Motor neuron (in vitro differentiated cells): Measurements from ENCODE around the gene RIN3. TPM values are rescaled to one million over a fixed set of nuclear protein-coding genes. Genes with fewer than 3 reads are reported as not detected.

Experiments
- ATAC-seq, 8 experiments: fragments of 200-7000 bp; cut with Tn5 transposase; replicated peaks in 6 of 8; 2 replicates each; pipeline ENCODE4 v1.8.0; 2021; ENCODE audit warnings: mild to moderate bottlenecking in 8 of 8, moderate library complexity in 8 of 8
- H3K27ac ChIP-seq, 2 donors: fragments of 250-450 bp; sonication (Bioruptor Pico); 2 replicates each; pipeline ENCODE4 v1.9.0; 2021; ENCODE audit warnings: antibody characterized with exemption in 2 of 2, mild to moderate bottlenecking in 2 of 2, moderate library complexity in 1 of 2
- H3K4me1 ChIP-seq, 2 donors: fragments of 250-450 bp; sonication (Bioruptor Pico); replicated peaks in 1 of 2; 2 replicates each; pipeline ENCODE4 v1.6.1; 2021; ENCODE audit warnings: antibody characterized with exemption in 2 of 2, mild to moderate bottlenecking in 2 of 2, moderate library complexity in 1 of 2
- H3K4me3 ChIP-seq, 5 donors: fragments of 250-450 bp; sonication (Bioruptor Pico); 2 replicates each; pipeline ENCODE4 v1.9.0; 2021; ENCODE audit warnings: antibody characterized with exemption in 5 of 5, mild to moderate bottlenecking in 5 of 5, moderate library complexity in 4 of 5
- WGBS, 10 experiments: fragments of 450-650 bp; shearing (Covaris generic); methylation state at CpG; one replicate each; pipeline ENCODE4 v1.0.0; 2022; 5-methylcytosine and 5-hydroxymethylcytosine counted together
- in situ Hi-C, 9 experiments: fragments of 400-800 bp; cut with MboI; loops; one replicate each; pipeline ENCODE4 v1.15.0; 2021; ENCODE audit warnings: low sequenced_read_pairs in 9 of 9, low pct_unique_long_range_greater_than_20kb in 2 of 9; ENCODE audit not compliant: unreplicated experiment in 9 of 9
- total RNA-seq, 8 experiments: library from RNA; unstranded; fragments of 300-600 nt; gene quantifications; 2 replicates each; pipeline versions ENCODE4 v1.2.3 to v1.2.4, GENCODE V29; 2022

The RIN3 gene
- total RNA-seq, 8 experiments from 2014 or later: 0.21 to 23.9 (median 2.3) TPM

- in situ Hi-C loops: no loop called here
- H3K27ac ChIP-seq: no peak overlapping the region
- ATAC-seq: peak in 1 of 8 experiments; percentile 48
- WGBS, 10 experiments: 0 to 87% (median 80%) methylated on average over 1 to 6 of the region's 17 CpGs; no CpG with 5 or more reads in 5 of the 10 experiments
- H3K4me3 ChIP-seq: no peak overlapping the region
- no peaks in the 10 kb centered on the region for H3K4me1 ChIP-seq
Measured at GRCh38 chr14:92549105-92549858, 35.7 kb downstream of the RIN3 start.

DNA sequence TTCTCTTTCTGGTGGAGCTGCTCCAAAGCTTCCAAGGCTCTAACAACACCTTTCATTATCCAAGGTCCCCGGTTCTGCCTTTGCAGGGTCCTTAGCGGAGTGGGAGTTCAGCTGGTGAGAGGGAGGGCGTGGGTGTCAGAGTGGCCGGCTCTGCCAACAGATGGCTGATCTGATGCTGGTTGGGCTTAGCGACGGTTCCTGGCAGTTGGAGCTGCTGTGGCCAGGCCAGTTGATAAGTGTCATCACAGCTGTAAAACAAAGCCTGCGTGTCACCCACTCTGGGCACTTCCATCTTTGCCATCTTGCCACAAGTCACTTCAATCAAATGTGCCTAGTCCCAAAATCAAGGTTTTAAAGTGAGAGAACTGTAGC lies 36.3 kb downstream of the RIN3 start:
- ATAC-seq: peak in 3 of 8 experiments; percentile 16 to 86 (median 49)
- Histone ChIP-seq H3K4me3 (no peak overlapping the region), H3K27ac (no peak overlapping the region), H3K4me1 (no peaks in the 10 kb centered on the region)
- in situ Hi-C loops: no loop called here
- WGBS, 10 experiments: 28 to 100% (median 92%) methylated on average over 1 to 7 of the region's 7 CpGs; no CpG with 5 or more reads in 6 of the 10 experiments

DNA sequence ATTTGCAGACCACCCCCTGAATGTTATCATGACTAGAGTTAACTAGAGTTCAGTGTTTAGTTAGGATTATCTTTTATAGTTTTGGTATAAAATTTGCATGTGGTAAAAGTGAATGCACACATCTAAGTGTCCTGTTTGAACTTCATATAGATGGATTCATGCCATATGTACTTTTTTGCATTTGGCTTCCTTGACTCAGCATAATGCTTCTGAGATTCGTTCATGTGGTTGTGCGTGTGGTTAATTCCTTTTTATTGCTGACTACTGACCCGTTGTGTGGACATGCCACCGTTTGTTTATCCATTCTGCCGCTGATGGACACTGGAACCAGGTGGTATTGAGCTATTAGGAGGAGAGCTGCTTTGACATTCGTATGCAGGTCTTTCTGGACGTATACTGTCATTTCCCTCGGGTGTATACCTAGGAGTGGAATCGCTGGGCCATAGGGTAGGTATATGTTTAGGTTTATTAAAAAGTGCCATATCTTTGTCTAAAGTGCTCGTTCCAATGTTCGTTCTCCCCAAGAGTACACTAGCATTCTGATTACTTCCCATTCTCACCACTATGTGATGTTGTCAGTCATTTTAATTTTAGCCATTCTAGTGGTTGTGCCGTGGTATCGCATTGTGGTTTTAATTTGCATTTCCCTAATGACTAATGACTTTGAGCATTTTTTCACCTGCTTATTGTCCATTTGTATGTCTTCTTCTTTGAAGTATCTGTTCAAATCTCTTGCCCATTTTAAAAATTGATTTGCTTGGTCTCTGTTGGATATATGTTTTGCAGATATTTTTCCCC lies 37.7 kb downstream of the RIN3 start:
- H3K27ac ChIP-seq: no peak overlapping the region
- in situ Hi-C loops: no loop called here
- no peaks in the 10 kb centered on the region for H3K4me1 ChIP-seq
- H3K4me3 ChIP-seq: no peak overlapping the region
- peak in 2 of 8 experiments; percentile 19 to 73 for ATAC-seq
- 19 to 96% (median 83%) methylated on average over 2 to 13 of the region's 13 CpGs for WGBS, 10 experiments

DNA sequence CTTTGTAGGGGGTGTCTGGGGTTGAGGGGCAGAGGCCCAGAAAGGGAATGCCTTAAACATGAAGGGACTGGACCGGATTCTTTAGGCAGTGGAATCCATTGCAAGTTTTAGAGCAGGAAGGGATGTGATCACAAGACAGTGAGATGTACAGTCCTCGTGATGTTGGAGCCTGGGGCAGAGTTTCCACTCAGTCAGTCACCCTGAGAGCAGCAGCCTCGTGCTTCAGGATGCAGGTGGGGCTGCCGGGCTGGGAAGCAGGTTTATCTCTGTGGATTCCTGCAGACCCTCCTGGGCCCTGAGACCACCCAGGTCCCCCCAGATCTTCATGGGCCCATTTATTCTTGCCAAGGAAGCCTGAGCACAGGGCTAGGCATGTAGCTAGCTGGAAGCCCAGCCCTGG lies 38.5 kb downstream of the RIN3 start:
- ATAC-seq: no peak
- no peak overlapping the region for H3K27ac ChIP-seq
- H3K4me3 ChIP-seq: no peak overlapping the region
- 0 to 83% (median 25%) methylated on average over 1 of the region's 4 CpGs; no CpG with 5 or more reads in 4 of the 10 experiments for whole genome bisulfite sequencing, 10 experiments
- in situ Hi-C loops: no loop called here
- no peaks in the 10 kb centered on the region for H3K4me1 ChIP-seq

- Histone ChIP-seq H3K27ac (no peak overlapping the region), H3K4me1 (no peaks in the 10 kb centered on the region), H3K4me3 (no peak overlapping the region)
- in situ Hi-C loops: no loop called here
- 50 to 100% (median 78%) methylated on average over 1 to 8 of the region's 10 CpGs; no CpG with 5 or more reads in 4 of the 10 experiments for WGBS, 10 experiments
- peak in 3 of 8 experiments; percentile 6 to 38 (median 35) for ATAC-seq
Measured at GRCh38 chr14:92553438-92553837, 39.9 kb downstream of the RIN3 start.

DNA sequence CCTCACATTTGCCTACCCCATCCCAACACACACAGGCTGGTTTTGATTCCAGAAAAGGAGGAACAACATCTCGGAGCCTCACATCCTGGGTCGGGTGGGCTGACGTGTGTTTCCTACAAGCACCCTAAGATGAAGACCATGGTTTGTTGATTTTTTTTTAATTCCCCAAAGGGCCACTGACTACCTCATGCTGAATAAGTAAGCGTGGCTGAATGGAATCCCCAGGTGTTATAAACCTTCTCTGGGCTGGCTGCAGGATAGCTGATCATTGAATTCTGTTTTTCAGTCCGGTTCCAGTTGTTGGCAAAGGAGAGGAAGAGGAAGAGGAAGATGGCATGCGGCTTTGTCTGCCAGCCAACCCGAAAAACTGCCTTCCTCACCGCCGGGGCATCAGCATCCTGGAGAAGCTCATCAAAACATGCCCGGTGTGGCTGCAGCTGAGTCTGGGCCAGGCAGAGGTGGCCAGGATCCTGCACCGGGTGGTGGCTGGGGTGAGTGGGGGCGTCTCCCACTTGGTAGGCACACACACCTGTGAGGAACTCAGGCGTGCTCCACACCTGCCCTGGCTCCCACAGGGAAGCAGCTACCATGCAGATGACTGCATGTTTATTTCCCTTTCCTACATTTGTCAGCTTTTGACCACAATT lies 42.0 kb downstream of the RIN3 start:
- no peak overlapping the region for H3K27ac ChIP-seq
- in situ Hi-C loops: no loop called here
- no peak overlapping the region for H3K4me3 ChIP-seq
- ATAC-seq: no peak
- no peaks in the 10 kb centered on the region for H3K4me1 ChIP-seq
- 80 to 100% (median 90%) methylated on average over 1 to 8 of the region's 13 CpGs; no CpG with 5 or more reads in 5 of the 10 experiments for WGBS, 10 experiments

DNA sequence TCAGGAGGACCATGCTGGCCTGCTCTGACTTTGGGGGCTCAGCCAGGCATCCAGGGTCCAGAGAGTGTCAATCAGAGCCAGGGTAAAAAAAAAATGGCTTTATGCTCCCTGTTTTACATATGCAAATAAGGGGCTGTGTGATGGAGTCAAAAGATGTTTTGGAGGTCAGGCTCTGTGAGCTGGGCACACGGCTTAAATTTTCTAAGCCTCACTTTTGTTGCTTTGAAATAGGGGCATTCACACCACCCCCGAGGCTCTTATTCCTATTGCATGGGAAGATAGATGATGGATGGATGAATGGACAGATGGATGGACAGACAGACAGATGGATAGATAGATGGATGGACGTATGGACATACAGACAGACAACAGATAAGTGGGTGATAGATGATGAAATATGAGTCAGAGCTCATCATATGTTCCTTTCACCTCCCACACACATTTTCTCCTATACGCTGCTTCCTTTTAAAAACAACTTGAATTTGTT lies 42.7 kb downstream of the RIN3 start:
- peak in 3 of 8 experiments; percentile 2 to 13 (median 7) for ATAC-seq
- WGBS, 10 experiments: 0 to 100% (median 65%) methylated on average over 1 to 4 of the region's 4 CpGs; no CpG with 5 or more reads in 2 of the 10 experiments
- H3K4me1 ChIP-seq: no peaks in the 10 kb centered on the region
- in situ Hi-C loops: no loop called here
- H3K27ac ChIP-seq: no peak overlapping the region
- H3K4me3 ChIP-seq: no peak overlapping the region

DNA sequence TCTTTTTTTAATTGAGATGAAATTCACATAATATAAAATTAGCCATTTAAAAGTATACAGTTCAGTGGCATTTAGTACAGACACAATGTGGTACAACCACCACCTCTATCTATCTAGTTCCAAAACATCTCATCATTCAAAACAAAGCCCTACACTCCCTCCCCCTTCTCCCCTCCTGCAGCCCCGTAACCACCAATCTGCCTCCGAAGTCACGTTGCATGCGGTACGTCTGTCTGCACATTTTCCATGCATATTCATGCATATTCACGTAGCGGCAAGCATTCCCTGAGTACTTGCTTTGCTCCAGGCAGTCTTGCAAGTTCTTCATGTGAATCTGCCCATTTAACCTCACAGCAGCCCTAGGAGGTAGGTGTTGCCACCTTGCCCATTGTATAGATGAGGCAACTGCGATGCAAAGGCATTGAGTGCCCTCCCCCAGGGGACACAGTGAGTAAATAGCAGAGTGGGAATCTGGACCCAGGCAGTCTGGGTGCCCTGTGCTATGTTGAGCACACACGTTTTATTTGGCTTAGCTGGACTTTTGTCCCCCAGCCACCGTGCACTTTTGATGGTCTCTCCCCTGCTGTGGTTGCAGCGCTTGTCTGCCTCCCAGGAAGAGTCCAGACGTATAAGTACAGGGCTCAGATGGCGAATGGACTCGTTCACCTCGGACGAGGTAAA lies 43.4 kb downstream of the RIN3 start:
- no peak overlapping the region for H3K27ac ChIP-seq
- 0 to 87% (median 60%) methylated on average over 1 to 11 of the region's 16 CpGs; no CpG with 5 or more reads in 2 of the 10 experiments for WGBS, 10 experiments
- in situ Hi-C loops: no loop called here
- H3K4me1 ChIP-seq: no peaks in the 10 kb centered on the region
- peak in 3 of 8 experiments; percentile 92 to 96 (median 92) for ATAC-seq
- H3K4me3 ChIP-seq: no peak overlapping the region

DNA sequence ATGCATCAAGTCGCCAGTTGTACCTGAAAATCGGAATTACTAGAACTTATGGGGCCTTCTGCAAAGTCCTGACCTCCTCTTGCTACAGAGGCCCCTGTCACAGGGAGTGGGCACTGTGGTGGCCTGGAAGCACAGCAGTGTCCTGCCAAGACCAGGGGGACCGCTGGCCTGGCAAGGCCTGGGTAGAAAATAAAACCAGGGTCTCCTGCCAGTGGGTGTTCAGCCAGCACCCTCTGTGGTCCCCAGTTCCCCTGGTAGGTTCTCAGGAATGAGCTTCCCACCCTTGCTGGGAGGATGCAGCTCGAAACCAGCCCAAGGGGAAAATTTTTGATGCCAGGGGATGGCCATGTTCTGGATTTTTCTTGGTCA lies 43.9 kb downstream of the RIN3 start:
- Histone ChIP-seq H3K4me1 (no peaks in the 10 kb centered on the region), H3K27ac (no peak overlapping the region), H3K4me3 (no peak overlapping the region)
- 75 to 100% (median 97%) methylated on average over 1 to 3 of the region's 4 CpGs; no CpG with 5 or more reads in 4 of the 10 experiments for WGBS, 10 experiments
- no peak for ATAC-seq
- in situ Hi-C loops: no loop called here

DNA sequence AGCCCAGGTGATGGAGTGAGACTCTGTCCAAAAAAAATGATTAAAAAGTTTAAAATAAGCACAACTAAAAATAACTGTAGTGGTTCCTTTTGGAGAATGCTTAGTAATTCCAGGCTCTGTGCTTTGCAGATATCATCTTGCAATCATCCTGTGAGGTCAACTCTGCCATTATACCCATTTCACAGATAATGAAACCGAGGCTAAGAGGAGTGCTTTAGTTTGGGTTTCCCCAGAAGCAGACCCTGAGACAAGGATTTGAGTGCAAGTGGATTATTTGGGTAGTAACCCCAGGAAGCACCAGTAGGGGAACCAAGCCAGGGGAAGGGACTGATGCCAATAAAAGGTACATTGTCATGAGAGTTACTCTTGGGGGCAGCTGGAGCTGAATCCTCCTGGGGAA lies 44.7 kb downstream of the RIN3 start:
- 60 to 100% (median 60%) methylated on average over 1 of the region's 1 CpG; no CpG with 5 or more reads in 7 of the 10 experiments for WGBS, 10 experiments
- ATAC-seq: no peak
- H3K4me3 ChIP-seq: no peak overlapping the region
- H3K27ac ChIP-seq: no peak overlapping the region
- H3K4me1 ChIP-seq: no peaks in the 10 kb centered on the region
- in situ Hi-C loops: no loop called here

GRCh38 chr14:92559486-92559885 lies 45.9 kb downstream of the RIN3 start:
- H3K4me3 ChIP-seq: no peak overlapping the region
- in situ Hi-C loops: no loop called here
- WGBS, 10 experiments: 76 to 100% (median 100%) methylated on average over 1 to 3 of the region's 4 CpGs; no CpG with 5 or more reads in 5 of the 10 experiments
- no peak for ATAC-seq
- H3K4me1 ChIP-seq: no peaks in the 10 kb centered on the region
- H3K27ac ChIP-seq: no peak overlapping the region

DNA sequence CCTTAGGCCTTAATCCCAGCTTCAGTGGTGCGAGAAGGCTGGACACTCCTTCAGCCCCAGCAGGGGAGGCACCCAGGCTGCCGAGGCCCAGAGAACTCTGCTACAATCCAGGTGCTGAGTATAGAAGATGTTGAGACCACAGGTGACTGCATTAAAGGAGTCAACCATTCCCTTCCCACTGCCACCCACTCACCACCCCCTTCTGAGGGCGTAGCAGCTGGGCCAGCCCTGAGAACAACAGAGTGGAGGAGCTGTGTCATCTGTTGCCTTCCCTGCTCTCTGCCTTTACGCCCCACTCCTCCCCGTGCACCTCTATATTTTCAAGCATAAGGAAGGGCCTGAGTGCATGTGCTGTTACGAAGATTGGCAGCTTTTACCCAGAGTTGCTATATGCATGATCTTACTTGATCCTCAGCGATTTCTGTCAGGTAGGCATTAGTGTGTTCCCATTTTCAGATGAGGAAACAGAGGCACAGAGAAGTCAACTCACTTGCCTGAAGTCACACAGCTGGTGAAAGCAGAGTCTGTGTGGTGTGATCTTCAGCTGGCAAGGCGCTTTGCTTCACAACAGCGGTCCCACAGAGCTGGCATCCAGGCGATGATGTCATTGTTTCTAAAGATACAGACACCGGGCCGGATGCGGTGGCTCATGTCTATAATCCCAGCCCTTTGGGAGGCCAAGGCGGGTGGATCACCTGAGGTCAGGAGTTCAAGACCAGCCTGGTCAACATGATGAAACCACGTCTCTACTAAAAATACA lies 46.7 kb downstream of the RIN3 start:
- in situ Hi-C loops: no loop called here

More for the DNA sequence above, 46.7 kb downstream of the RIN3 start:
- ATAC-seq: no peak
- WGBS, 10 experiments: 60 to 100% (median 93%) methylated on average over 1 to 13 of the region's 15 CpGs; no CpG with 5 or more reads in 4 of the 10 experiments
- no peak overlapping the region for H3K4me3 ChIP-seq
- no peaks in the 10 kb centered on the region for H3K4me1 ChIP-seq
- no peak overlapping the region for H3K27ac ChIP-seq
